GM19468 (cell line): ENCODE results near the gene SVOP.
"Not testable (repeated sequence)": the region's sequence is repeated elsewhere in the genome, so short reads cannot be mapped to it uniquely, and the experiment has no call there.

Source experiments
- ATAC-seq: cut with Tn5 transposase; IDR thresholded peaks from one replicate; pipeline ENCODE4 v1.9.1; 2021; ENCODE audit warnings: mild to moderate bottlenecking, moderate library complexity, moderate number of reproducible peaks; ENCODE audit not compliant: unreplicated experiment; ENCODE audit errors: extremely low read depth

Gene SVOP, protein sequence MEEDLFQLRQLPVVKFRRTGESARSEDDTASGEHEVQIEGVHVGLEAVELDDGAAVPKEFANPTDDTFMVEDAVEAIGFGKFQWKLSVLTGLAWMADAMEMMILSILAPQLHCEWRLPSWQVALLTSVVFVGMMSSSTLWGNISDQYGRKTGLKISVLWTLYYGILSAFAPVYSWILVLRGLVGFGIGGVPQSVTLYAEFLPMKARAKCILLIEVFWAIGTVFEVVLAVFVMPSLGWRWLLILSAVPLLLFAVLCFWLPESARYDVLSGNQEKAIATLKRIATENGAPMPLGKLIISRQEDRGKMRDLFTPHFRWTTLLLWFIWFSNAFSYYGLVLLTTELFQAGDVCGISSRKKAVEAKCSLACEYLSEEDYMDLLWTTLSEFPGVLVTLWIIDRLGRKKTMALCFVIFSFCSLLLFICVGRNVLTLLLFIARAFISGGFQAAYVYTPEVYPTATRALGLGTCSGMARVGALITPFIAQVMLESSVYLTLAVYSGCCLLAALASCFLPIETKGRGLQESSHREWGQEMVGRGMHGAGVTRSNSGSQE

DNA sequence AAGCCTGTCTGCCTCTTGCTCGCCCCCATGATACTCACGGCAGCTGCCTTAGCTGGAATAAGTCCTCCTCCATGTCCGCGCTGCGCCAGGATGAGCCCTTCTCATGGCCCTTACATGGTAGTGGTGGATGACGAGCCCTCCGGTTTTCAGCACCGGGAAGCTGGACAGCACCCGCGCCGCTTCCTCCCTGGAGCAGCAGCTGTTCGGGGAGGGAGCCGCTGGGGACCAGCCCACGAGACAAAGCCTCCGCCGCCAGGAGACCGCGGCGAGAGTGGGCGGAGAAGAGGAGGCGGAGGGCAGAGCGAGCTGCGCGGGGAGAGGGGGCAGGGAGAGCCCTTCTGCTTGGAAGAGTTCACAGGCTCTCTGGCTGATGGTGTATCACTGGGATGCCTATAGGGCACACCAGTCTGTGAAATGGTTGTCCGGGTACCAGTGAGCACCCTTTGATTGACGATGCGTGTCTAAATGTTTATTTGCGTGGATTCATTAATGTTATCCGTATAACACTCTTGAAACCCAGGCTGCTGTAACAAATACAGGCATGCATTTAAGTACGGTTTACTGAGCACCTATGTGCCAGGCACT, at the start of gene SVOP:
TSS of gene SVOP (minus strand) at position 273 of the 585 bp plus-strand sequence. CDS start at position 73, 200 bp downstream.
- ATAC-seq: no peak

DNA sequence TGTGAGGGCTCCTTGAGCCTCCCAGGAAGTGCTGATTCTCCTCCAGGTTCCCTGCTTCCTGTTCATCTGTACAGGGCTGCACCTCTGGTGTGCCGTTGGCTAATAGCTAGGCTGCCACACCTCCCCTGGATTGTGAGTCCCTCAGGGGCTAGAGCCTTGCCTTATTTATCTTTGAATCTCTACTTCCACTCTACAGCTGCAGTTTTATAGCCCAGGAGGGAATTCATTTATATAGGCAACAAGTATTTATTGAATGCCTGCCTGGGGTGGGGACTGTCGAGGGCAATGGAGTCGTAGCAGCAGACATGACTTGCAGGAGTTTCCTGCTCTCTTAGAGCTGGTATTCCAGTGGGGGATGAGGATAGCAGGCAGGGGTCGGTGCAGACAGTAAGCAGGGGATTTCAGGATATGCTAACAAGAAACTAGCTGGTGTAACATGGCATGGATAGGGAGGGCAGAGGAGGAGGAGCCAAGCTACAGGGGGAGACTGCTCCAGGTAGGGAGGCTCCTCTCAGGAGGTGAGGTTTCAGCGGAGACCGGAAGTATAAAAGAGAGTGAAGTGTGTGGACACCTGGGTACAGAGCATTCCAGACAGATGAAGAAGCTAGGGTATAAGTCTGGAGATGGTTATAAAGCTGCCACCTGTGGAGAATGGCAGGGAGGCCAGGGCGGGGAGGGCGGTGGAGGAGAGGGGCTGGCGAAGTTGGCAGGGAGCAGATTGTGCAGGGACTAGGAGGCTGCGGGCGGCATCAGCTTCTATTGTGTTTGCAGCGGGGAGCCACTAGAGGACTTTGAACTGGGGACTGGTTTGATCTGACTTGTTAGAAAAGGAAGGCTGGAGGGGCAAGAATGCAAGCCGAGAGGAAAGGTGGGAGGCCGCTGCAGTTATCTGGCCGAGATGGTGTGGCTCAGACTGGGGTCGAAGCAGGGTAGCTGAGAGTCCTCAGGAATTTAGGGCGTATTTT, 48.7 kb upstream of the SVOP start:
- ATAC-seq: no peak

DNA sequence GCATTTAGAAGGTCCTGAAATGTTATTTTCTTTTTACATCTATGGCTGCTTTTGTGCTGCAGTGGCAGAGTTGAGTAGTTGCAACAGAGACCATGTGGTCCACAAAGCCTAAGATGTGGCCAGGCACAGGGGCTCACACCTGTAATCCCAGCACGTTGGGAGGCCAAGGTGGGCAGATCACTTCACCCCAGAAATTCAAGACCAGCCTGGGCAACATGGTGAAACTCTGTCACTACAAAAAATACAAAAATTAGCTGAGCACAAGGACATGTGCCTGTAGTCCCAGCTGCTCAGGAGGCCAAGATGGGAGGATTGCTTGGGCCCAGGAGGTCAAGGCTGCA, 45.0 kb upstream of the SVOP start:
- no peak for ATAC-seq

DNA sequence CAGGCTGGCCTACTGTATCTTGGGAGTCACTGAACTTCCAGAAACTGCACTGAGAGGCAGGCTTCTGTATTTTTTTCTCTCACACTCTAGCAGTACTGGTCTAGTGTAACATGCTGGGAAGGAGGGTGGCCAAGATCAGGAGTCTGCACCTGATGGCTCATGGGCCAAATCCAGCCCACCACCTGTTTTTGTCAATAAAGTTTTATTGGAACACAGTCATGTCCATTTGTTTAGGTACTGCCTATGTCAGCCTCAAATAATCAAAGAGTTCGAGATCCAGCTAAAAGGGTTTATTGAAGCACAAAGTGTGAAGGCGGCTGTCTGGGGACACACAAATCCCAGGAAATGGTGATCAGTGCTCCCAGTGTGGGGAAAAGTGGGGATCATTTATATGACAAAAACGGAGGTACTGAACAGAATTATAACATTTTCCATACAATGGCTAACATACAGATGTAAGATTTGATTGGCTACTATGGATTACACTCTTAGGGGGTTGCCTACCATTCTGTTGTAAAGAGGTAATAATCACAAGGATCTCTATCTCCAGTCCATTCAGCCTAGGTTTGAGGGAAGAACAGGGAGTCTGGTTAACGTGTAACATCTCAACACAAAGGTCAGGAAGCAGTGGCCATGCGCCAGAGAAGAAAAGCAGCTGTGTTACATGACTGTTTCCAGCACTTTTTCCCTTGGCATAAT, 44.4 kb upstream of the SVOP start:
- ATAC-seq: no peak

DNA sequence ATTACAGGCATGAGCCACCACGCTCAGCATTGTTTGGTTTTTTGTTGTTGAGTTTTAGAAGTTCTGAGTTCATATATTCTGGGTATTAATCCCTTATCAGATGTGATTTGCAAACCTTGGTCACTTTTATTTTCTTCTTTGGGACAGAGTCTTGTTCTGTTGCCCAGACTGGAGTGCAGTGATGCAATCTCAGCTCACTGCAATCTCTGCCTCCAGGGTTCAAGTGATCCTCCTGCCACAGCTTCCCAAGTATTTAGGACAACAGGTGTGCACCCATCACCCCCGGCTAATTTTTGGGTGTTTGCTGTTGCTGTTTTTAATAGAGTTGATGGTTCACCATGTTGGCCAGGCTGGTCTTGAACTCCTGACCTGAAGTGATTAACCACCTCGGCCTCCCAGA, 43.3 kb upstream of the SVOP start:
- no peak for ATAC-seq

DNA sequence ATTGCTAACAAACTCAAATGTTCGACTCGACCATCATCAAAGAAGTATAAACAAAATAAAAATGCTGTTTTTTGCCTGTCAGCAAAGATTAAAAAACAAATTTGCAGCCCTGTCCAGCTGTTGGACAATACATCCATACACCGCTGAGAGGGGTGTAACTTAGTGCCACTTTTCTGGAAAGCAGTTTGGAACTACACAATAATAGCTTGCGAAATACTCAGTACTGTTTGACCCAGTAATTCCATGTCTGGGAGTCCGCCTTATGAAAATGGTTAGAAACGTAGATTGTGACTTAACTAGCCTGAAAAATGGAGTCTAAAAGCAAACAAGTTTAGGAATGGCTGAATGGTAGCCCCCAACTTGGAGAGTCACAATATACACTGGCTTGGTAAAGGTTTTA, 37.9 kb upstream of the SVOP start:
- ATAC-seq: no peak

DNA sequence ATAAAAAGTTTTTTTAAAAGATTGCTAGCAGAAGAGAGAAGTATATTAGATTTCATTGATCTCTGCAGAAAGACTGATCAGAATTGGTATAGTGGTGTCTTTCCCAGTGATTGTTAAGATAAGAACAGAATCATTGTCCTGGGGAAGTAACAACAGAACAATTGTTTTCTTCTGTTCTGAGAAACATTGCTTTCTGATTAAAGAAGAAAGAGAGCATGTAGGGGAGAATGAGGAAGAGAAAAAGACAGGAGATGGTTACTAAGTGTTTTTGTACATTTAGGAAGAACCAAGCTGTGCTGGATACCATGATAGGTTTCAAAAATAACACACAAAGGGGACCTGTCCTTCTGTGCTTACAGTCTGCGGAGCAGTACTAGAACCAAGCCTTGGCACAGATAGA, 36.5 kb upstream of the SVOP start:
- ATAC-seq: no peak

DNA sequence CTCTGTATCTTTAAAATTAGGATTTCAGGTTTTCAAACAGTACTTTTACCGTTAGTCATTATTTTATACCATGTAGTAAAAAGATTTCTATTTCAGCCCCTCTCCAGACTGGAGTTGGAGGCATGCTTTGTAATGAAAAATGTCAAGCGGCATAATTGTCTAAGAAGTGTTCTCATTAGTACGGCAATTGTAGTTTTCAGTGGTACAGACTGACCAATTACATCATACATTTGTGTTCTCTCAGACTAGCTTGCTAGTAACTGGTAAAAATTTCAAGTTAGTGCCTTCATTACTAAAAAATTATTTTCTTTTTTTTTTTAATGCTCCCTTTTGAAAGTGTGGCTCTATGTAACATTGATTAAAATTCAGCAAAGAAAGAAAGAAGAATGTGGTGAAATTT, 36.0 kb upstream of the SVOP start:
- ATAC-seq: no peak

DNA sequence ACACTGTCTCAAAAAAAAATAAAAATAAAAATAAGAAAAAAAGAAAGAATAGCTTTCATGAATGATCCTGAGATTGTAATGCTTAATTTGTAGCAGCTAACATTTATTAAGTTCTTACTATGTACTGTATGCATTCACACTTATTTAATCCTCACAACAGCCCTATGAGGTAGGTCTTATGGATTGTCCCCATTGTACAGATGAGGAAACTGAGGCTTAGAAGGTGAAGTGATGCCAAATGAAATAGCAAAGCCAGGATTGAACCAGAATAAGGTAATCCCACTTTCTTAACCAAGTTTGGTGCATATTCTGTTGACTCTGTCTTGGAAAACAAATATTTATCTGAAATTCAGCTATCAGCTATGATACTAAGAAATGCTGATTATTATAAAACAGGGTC, 33.7 kb upstream of the SVOP start:
- no peak for ATAC-seq

DNA sequence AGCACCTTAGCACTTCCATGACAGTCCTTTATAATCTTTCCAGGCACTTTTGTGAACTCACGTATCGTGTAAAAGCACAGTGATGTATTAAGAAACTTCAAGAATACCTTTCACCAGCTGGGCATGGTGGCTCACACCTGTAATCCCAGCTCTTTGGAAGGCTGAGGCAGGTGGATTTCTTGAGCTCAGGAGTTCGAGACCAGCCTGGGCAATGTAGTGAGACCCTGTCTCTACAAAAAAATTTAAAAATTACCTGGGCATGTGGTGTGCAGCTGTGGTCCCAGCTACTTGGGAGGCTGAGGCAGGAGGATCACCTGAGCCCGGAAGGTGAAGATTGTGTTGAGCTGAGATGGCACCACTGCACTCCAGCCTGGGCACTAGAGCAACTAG, 33.3 kb upstream of the SVOP start:
- ATAC-seq: not testable (repeated sequence)

DNA sequence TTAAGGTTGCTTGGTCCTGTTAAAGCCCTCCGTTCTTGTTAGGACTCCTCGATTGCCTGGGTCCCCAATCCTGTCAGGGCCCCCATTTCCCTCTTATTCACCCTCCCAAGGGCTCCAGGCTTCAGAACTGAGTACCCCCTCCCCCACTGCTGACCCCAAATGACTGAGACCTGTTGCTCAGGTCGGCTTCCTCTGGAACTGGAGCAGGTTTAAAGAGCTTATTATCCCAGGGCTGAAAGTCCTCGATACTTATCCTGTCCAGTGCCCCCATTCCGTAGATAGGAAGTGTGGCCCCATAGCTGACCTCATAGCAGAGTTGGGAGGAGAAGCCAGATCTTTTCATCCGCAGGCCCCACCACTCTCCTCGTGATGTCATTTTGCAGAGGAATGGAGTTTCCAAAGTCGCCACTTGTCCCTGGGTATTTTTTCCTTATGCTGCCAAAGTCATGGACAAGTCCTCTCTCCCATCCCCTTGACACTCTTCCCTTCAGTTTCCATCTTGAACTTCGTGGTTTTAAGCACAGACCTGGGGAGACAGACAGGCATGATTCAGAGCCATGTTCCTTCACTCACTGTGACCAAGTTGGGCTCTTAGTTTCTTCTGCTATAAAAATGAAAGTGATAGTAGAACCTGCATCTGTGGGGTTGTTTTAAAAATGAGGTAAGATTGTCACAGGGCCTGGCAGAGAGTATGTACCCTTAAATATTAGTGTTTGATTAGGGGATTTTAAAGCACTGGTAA, 32.7 kb upstream of the SVOP start:
- ATAC-seq: no peak

DNA sequence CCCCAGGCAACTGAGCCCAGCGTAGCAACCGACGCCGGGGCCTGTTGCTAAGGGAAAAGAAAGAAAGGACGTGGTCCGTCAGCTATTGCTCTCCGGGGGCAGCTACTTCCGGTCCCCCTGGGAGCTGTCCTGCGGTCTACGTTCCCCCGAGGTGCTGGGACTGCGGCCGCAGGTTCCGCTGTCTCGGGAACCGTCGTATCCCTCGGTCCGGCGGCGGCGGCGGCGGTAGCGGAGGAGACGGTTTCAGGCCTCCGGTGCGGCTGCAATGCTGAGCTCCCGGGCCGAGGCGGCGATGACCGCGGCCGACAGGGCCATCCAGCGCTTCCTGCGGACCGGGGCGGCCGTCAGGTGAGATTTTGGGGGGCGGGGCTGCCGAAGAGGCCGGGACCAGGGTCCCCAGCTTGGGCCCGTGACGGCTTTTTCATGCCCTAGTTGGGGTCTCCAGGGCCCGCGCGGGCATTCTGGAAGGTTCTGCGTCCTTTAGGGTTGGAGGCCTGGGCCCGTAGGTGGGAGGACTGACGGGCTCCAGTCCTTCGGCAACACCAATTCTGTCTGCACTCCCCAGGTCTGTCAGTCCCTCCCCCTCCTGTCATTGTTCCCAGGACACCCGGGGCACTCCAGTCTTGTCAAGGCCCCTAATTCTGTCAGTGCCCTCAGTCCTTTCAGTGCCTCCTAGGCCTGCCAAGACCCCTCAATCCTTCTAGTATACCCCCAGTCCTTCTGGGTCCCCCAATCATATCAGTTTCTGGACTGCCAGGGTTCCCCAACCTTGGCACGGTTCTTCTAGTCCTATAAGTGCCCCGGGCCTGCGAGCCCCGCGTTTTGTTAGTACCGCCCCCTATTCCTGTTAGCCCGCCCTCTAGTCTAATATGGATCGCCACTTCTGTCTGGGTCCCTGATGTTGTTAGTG, 31.8 kb upstream of the SVOP start, which contains the start of gene USP30:
TSS of gene USP30 (plus strand) at position 163 of the 910 bp plus-strand sequence. CDS start at position 266, 103 bp downstream.
- ATAC-seq: peak; percentile 52

DNA sequence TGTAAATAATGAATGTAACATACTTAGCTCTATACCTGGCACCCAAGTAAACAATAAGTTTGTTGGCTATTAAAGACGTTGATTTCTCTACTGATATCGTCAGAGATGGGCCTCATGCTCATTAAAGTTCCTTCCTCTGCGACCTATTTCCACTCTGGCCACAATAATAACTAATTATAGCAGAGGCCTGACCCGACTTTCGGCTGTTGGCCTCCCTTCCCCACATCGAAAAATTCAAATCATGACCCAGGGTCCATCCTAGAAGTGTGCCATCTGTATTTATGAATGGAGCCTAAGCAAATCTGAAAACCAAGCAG, 31.2 kb upstream of the SVOP start:
- no peak for ATAC-seq

DNA sequence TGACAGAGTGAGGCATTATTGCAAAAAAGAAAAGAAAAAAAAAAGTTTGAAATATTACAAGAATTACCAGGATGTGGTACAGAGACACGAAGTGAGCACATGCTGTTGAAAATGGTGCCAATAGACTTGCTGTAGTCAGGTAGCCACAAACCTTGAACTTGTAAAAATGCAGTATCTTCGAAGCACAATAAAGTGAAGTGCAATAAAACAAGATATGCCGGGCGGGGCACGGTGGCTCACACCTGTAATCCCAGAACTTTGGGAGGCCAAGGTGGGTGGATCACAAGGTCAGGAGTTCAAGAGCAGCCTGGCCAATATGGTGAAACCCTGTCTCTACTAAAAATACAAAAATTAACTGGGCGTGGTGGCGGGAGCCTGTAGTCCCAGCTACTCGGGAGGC, 28.9 kb upstream of the SVOP start:
- ATAC-seq: not testable (repeated sequence)

DNA sequence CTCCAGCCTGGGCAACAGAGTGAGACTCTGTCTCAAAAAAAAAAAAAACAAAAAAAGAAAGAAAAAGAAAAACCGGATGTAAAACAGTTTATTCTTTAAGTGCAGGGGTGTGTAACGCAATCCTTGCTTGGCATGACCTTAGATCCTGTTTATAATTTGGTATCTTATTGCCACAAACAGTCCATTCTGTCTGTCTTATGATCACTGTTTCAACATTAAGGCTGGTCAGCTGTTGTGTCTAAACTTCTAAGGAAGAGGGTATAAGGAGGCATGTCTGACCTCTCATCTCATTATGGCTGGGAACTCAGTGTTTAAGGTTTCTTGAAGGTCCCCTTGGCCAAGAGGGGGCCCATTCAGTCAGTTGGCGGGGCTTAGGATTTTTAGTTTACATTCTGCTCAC, 27.8 kb upstream of the SVOP start:
- ATAC-seq: not testable (repeated sequence)

DNA sequence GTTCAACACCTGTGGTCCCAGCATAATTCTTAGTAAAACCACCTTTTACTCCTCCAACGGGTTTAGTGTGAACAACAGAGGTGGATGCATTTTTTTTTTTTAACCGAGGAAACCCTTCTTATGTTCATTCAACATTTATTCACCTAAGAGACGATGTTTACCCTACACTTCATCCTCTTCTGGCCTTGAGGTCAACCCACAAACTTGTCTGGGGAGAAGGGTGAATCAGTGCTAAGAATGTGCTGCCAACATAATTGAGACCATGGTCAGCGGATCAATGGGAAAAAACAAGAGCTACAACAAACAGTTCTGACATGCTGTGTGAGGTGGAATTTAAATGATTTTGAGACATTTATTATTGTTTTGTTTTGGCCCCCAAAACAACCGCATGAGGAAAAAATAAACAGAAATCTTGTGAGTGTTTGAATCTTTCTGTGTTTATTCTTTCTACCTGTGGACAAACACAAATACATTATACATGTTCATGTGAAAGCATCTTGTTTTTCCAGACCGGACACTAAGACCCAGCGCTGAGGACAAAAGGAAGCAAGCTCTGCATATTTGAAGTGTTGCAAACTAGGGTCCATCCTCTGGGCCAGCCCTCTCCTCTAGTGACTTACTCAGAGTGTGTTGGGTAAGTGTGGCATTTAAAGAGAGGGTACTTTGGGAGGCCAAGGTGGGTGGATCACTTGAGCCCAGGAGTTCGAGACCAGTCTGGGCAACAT, 26.4 kb upstream of the SVOP start:
- no peak for ATAC-seq

DNA sequence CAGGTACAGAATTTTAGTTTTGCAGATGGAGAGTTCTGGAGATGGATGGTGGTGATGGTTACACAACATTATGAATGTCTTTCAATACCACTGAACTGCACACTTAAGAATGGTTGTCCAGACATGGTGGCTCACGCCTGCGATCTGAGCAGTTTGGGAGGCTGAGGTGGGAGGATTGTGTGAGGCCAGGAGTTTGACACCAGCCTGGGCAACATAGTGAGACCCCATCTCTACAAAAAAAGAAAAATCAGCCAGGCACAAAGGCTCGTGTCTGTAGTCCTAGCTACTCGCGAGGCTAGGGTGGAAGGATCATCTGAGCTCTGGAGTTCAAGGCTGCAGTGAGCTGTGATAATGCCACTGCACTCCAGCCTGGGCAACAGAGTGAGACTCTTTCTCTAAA, 23.4 kb upstream of the SVOP start:
- ATAC-seq: no peak

DNA sequence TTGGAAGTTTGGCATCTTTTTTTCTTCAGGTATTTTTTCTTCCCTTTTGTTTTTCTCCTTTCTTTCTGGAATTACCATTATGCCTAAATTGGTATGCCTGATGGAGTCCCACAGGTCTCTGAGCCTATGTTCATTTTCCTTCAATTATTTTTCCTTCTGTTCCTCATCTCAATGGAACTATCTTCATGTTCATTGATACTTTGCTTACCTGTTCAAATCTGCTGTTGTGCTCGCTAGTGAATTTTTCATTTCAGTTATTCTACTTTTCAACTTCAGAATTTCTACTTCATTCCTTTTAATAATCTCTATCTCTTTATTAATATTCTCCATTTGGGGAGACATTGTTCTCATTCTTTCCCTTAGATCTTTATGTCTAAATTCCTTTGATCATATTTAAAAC, 16.1 kb upstream of the SVOP start:
- ATAC-seq: no peak
